Lower leg skin (tissue), 3 donors: Measurements from ENCODE around the gene TRPV6.

Experiments
- CTCF ChIP-seq, 3 donors: fragments of 450-650 bp; IDR thresholded peaks; one replicate each; pipeline ENCODE4 v1.5.1; 2016; ENCODE audit warnings: antibody characterized with exemption in 3 of 3, mild to moderate bottlenecking in 3 of 3, moderate library complexity in 2 of 3
- POLR2A ChIP-seq, 2 donors: fragments of 450-650 bp; IDR thresholded peaks; one replicate each; pipeline ENCODE4 v1.6.1; 2016 to 2017; ENCODE audit warnings: antibody characterized with exemption in 2 of 2, mild to moderate bottlenecking in 1 of 2, moderate library complexity in 1 of 2

GRCh38 chr7:142892951-142893350 lies 7.4 kb upstream of the TRPV6 start:
- no peak for TF ChIP-seq POLR2A (IDR thresholded peaks at IDR 0.05)
- no peak for TF ChIP-seq CTCF (IDR thresholded peaks at IDR 0.05)
